Activated B cell treated with CpG ODN at 0.5 μM for 24 hours (primary cell): Measurements from ENCODE around the gene CDKAL1. TPM values are rescaled to one million over a fixed set of nuclear protein-coding genes. Genes with fewer than 3 reads are reported as not detected.

Source experiments
- ATAC-seq: fragments of 200-7000 bp; cut with Tn5 transposase; one replicate; pipeline ENCODE4 v1.10.0; 2021; ENCODE audit warnings: low read depth, mild to moderate bottlenecking, moderate library complexity
- CTCF ChIA-PET: fragments of 350-600 bp; sonication (Branson Sonifier 250); formaldehyde crosslinking; loops from one replicate; lab custom pipeline; 2021; ENCODE audit warnings: antibody characterized with exemption; lab: Charles Lee
- POLR2A ChIA-PET: fragments of 350-600 bp; sonication (Branson Sonifier 250); formaldehyde crosslinking; loops from one replicate; lab custom pipeline; 2021; ENCODE audit warnings: antibody characterized with exemption; lab: Charles Lee
- DNase-seq: peaks from one replicate; pipeline ENCODE4 v3.0.0; 2022
- H3K27ac Mint-ChIP-seq: one replicate; pipeline ENCODE4 v1.8.0; 2020; ENCODE audit warnings: mixed read lengths
- H3K27me3 Mint-ChIP-seq: one replicate; pipeline ENCODE4 v1.8.0; 2021; ENCODE audit warnings: mixed read lengths
- H3K36me3 Mint-ChIP-seq: one replicate; pipeline ENCODE4 v1.8.0; 2021; ENCODE audit warnings: low read depth, mixed read lengths
- H3K4me1 Mint-ChIP-seq: one replicate; pipeline ENCODE4 v1.8.0; 2021; ENCODE audit warnings: mixed read lengths
- H3K4me3 Mint-ChIP-seq: one replicate; pipeline ENCODE4 v1.8.0; 2020; ENCODE audit warnings: mild to moderate bottlenecking, mixed read lengths
- H3K9me3 Mint-ChIP-seq: one replicate; pipeline ENCODE4 v1.8.0; 2020; ENCODE audit warnings: mixed read lengths
- intact Hi-C: fragments of 100-400 bp; cut with micrococcal nuclease; formaldehyde crosslinking; loops from one replicate; pipeline ENCODE4 v1.15.1; 2024
- total RNA-seq: library from RNA; stranded (reverse); gene quantifications from 2 replicates; pipeline ENCODE4 v1.2.3, GENCODE V29; 2022
- TF ChIP-seq, protein P1 (sequence below): fragments of 200-600 bp; IDR thresholded peaks from one replicate; pipeline ENCODE4 v1.8.0; 2022; ENCODE audit warnings: antibody characterized with exemption, mild to moderate bottlenecking

The CDKAL1 gene
- total RNA-seq, 1 donor from 2014 or later, result 31.9 TPM

DNA sequence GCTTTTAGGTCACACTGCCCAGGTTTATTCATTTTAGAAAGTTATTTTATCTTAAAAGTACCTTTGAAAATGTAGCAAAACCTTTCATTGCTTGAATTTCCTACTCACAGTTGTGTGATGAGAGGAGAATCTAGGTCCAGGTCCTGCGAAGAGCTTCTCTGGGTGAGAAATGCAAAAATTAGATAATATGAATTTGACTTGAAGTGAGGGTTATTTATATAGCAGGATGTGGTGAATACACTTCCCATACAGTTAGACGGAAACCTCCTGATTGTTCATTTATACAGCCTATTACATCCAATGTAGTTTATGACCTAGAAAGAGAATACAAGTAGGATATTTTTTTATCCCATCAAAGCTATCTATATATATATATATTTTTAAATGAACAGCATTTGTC is 30.5 kb downstream of the CDKAL1 start:
- no peak for ATAC-seq
- DNase-seq, result no peak
- Mint-ChIP-seq H3K4me1 (peaks cover 3% of the 10 kb centered on the region), H3K4me3 (no peak overlapping the region), H3K9me3 (no peaks in the 10 kb centered on the region), H3K27me3 (no peaks in the 10 kb centered on the region), H3K36me3 (peaks cover 17% of the 10 kb centered on the region), H3K27ac (no peak overlapping the region)
- ChIA-PET POLR2A (interaction anchor here (1.3 kb wide), 1 partner anchor 1024 kb away, joined by 7 read pairs; no protein-coding TSS in a partner anchor), CTCF (interaction anchor here (1.0 to 5.1 kb wide), 5 partner anchors 10 to 1026 kb away, joined by 3 to 125 read pairs (median 5); partner anchors contain the start of gene SOX4)
- TF ChIP-seq, protein P1, sequence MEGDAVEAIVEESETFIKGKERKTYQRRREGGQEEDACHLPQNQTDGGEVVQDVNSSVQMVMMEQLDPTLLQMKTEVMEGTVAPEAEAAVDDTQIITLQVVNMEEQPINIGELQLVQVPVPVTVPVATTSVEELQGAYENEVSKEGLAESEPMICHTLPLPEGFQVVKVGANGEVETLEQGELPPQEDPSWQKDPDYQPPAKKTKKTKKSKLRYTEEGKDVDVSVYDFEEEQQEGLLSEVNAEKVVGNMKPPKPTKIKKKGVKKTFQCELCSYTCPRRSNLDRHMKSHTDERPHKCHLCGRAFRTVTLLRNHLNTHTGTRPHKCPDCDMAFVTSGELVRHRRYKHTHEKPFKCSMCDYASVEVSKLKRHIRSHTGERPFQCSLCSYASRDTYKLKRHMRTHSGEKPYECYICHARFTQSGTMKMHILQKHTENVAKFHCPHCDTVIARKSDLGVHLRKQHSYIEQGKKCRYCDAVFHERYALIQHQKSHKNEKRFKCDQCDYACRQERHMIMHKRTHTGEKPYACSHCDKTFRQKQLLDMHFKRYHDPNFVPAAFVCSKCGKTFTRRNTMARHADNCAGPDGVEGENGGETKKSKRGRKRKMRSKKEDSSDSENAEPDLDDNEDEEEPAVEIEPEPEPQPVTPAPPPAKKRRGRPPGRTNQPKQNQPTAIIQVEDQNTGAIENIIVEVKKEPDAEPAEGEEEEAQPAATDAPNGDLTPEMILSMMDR, result no peak
- intact Hi-C loops, result loop anchor here (1.0 to 2.0 kb wide), 2 partner anchors 1025 to 1370 kb away; no protein-coding TSS in a partner anchor

GRCh38 chr6:20565342-20565741 is 31.1 kb downstream of the CDKAL1 start:
- H3K4me1 Mint-ChIP-seq, result peaks cover 3% of the 10 kb centered on the region
- ChIA-PET POLR2A (interaction anchor here (1.3 kb wide), 1 partner anchor 1023 kb away, joined by 7 read pairs; no protein-coding TSS in a partner anchor), CTCF (interaction anchor here (2.6 to 5.1 kb wide), 2 partner anchors 10 to 1025 kb away, joined by 12 to 125 read pairs; partner anchors contain the start of gene SOX4)
- no peaks in the 10 kb centered on the region for H3K9me3 Mint-ChIP-seq
- no peak overlapping the region for H3K27ac Mint-ChIP-seq
- TF ChIP-seq, protein P1, result no peak
- no peak for DNase-seq
- H3K36me3 Mint-ChIP-seq, result peaks cover 18% of the 10 kb centered on the region
- ATAC-seq, result no peak
- intact Hi-C loops, result loop anchor here (2.0 kb wide), 1 partner anchor 1369 kb away; no protein-coding TSS in a partner anchor
- no peak overlapping the region for H3K4me3 Mint-ChIP-seq
- no peaks in the 10 kb centered on the region for H3K27me3 Mint-ChIP-seq

DNA sequence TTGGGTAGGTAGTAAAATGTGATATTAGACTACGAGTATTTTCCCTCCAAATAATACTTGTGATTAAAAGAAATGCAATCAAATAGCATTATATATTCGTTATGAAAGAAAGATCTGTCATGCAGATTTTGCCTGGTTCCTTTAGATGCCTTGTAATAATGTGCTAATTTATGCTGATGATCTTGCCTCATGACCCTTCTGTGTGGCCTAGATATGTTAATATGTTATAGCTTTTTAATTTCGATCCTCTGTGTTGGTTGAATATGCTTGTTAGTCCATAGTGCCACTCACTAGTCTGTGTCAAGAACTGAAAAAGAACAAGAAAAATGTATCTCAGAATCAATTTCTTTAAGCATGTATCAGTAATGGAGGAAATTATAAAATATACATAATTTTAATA is 31.9 kb downstream of the CDKAL1 start:
- ATAC-seq, result no peak
- intact Hi-C loops, result no loop called here
- no peak overlapping the region for H3K27ac Mint-ChIP-seq
- H3K27me3 Mint-ChIP-seq, result no peaks in the 10 kb centered on the region
- TF ChIP-seq, protein P1, result no peak
- H3K4me1 Mint-ChIP-seq, result peaks cover 3% of the 10 kb centered on the region
- CTCF ChIA-PET, result interaction anchor here (5.1 kb wide), 1 partner anchor 1024 kb away, joined by 125 read pairs; the partner anchor contains the start of gene SOX4
- DNase-seq, result no peak
- POLR2A ChIA-PET, result interaction anchor here (0.5 kb wide), 1 partner anchor 1023 kb away, joined by 4 read pairs; no protein-coding TSS in a partner anchor
- H3K9me3 Mint-ChIP-seq, result no peaks in the 10 kb centered on the region
- H3K36me3 Mint-ChIP-seq, result peaks cover 18% of the 10 kb centered on the region
- H3K4me3 Mint-ChIP-seq, result no peak overlapping the region

GRCh38 chr6:20569000-20569610 is 34.8 kb downstream of the CDKAL1 start:
- intact Hi-C loops, result no loop called here
- ATAC-seq (no peak), DNase-seq (no peak)
- TF ChIP-seq, protein P1, result no peak
- ChIA-PET POLR2A (no interaction called here), CTCF (no interaction called here)
- H3K4me3 Mint-ChIP-seq, result no peak overlapping the region
- H3K9me3 Mint-ChIP-seq, result no peaks in the 10 kb centered on the region
- H3K27ac Mint-ChIP-seq, result no peak overlapping the region
- peaks cover 14% of the 10 kb centered on the region for H3K36me3 Mint-ChIP-seq
- H3K4me1 Mint-ChIP-seq, result peaks cover 3% of the 10 kb centered on the region
- no peaks in the 10 kb centered on the region for H3K27me3 Mint-ChIP-seq

DNA sequence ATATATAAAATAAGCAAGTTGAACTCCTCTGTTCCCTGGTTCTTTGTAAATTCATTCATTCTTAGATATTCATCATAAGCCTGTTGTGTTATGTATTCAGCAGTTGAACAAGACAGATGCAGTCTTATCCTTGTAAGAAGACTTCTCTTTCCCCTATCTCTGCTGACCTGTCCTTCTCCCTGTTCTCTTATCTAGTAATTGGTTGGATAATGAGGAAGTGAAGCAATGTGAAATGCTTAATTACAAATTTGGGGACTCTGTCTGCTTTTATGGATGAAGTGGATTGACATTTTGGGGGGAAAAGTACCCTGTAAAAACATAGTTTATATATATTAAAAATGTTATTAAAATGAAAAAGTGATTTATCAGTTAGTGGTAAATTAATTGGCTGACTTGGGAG is 37.0 kb downstream of the CDKAL1 start:
- Mint-ChIP-seq H3K4me1 (no peaks in the 10 kb centered on the region), H3K27me3 (no peaks in the 10 kb centered on the region), H3K36me3 (peaks cover 22% of the 10 kb centered on the region), H3K4me3 (no peak overlapping the region), H3K27ac (no peak overlapping the region), H3K9me3 (no peaks in the 10 kb centered on the region)
- TF ChIP-seq, protein P1, result no peak
- intact Hi-C loops, result no loop called here
- ChIA-PET POLR2A (no interaction called here), CTCF (interaction anchor here (1.2 kb wide), 1 partner anchor 1018 kb away, joined by 4 read pairs; no protein-coding TSS in a partner anchor)
- no peak for DNase-seq
- ATAC-seq, result no peak
